CD14-positive monocyte (primary cell): ENCODE measurements around the gene PATZ1. TPM values are rescaled to one million over a fixed set of nuclear protein-coding genes. Genes with fewer than 3 reads are reported as not detected.

Experiments
- DNase-seq, 3 donors: peaks; one replicate each; pipeline ENCODE4 v3.0.0-alpha.2; 2011 to 2022
- H2AFZ ChIP-seq: 2 replicates; pipeline ENCODE4 v1.6.0; 2012; ENCODE audit warnings: mild to moderate bottlenecking, low read depth, low read length, inconsistent platforms; ENCODE audit not compliant: insufficient read depth, poor library complexity, severe bottlenecking
- H3K27ac ChIP-seq, 2 donors: 1 replicate in 1 of 2; 2 replicates in 1 of 2; pipeline ENCODE4 v1.5.1; 2012 to 2013; ENCODE audit warnings: low read length in 2 of 2, control low read depth in 1 of 2, inconsistent platforms in 1 of 2, low read depth in 1 of 2, mild to moderate bottlenecking in 1 of 2
- H3K27me3 ChIP-seq, 2 donors: one replicate each; pipeline versions ENCODE4 v1.6.0 to v1.6.1; 2011 to 2013; ENCODE audit warnings: low read length in 2 of 2; ENCODE audit not compliant: control insufficient read depth in 2 of 2, insufficient read depth in 2 of 2
- H3K36me3 ChIP-seq, 2 donors: replicated peaks in 1 of 2; 1 replicate in 1 of 2; 2 replicates in 1 of 2; pipeline versions ENCODE4 v1.5.1 to v1.6.1; 2012 to 2013; ENCODE audit warnings: low read length in 2 of 2, control low read depth in 1 of 2, inconsistent platforms in 1 of 2, mild to moderate bottlenecking in 1 of 2; ENCODE audit not compliant: insufficient read depth in 2 of 2, control insufficient read depth in 1 of 2
- H3K4me1 ChIP-seq, 2 donors: 1 replicate in 1 of 2; 2 replicates in 1 of 2; pipeline versions ENCODE4 v1.5.1 to v1.6.1; 2012 to 2013; ENCODE audit warnings: low read length in 2 of 2, control low read depth in 1 of 2, inconsistent platforms in 1 of 2, mild to moderate bottlenecking in 1 of 2, moderate library complexity in 1 of 2; ENCODE audit not compliant: insufficient read depth in 2 of 2, control insufficient read depth in 1 of 2
- H3K4me2 ChIP-seq: replicated peaks from 2 replicates; pipeline ENCODE3; 2012; ENCODE audit warnings: low read length, moderate library complexity, mild to moderate bottlenecking; ENCODE audit not compliant: poor library complexity, severe bottlenecking; ENCODE audit errors: extremely low read depth
- H3K4me3 ChIP-seq, 3 experiments: fragments of 200-600 bp in 1 of 3; sonication (generic) in 1 of 3; replicated peaks in 1 of 3; 1 replicate in 2 of 3; 2 replicates in 1 of 3; pipeline ENCODE4 v1.5.1; 2011 to 2013; ENCODE audit warnings: low read length in 3 of 3, mild to moderate bottlenecking in 3 of 3, control low read depth in 2 of 3, low read depth in 2 of 3, inconsistent platforms in 1 of 3, moderate library complexity in 1 of 3
- H3K79me2 ChIP-seq: 2 replicates; pipeline ENCODE4 v1.6.0; 2012; ENCODE audit warnings: mild to moderate bottlenecking, control low read depth, inconsistent platforms, low read length, moderate library complexity; ENCODE audit not compliant: insufficient read depth
- H3K9ac ChIP-seq: 2 replicates; pipeline ENCODE4 v1.6.0; 2017; ENCODE audit warnings: low read length, mild to moderate bottlenecking; ENCODE audit not compliant: insufficient read depth, poor library complexity, severe bottlenecking
- H3K9me3 ChIP-seq, 2 donors: replicated peaks in 1 of 2; 1 replicate in 1 of 2; 2 replicates in 1 of 2; pipeline versions ENCODE4 v1.5.1 to v1.6.1; 2012 to 2013; ENCODE audit warnings: low read length in 2 of 2, control low read depth in 1 of 2; ENCODE audit not compliant: control insufficient read depth in 1 of 2, insufficient read depth in 1 of 2
- H4K20me1 ChIP-seq: 2 replicates; pipeline ENCODE4 v1.6.0; 2012; ENCODE audit warnings: mild to moderate bottlenecking, low read length, control low read depth, moderate library complexity; ENCODE audit not compliant: insufficient read depth
- H3K27ac Mint-ChIP-seq, 7 donors: one replicate each; pipeline ENCODE4 v1.8.0; 2020; ENCODE audit warnings: mild to moderate bottlenecking in 7 of 7, mixed read lengths in 7 of 7, moderate library complexity in 6 of 7, inconsistent platforms in 2 of 7
- H3K27me3 Mint-ChIP-seq, 3 donors: one replicate each; pipeline ENCODE4 v1.8.0; 2021 to 2022; ENCODE audit warnings: low read depth in 3 of 3, mild to moderate bottlenecking in 3 of 3, mixed read lengths in 3 of 3, moderate library complexity in 3 of 3, inconsistent platforms in 1 of 3
- H3K36me3 Mint-ChIP-seq, 2 donors: one replicate each; pipeline ENCODE4 v1.8.0; 2020; ENCODE audit warnings: mixed read lengths in 2 of 2, inconsistent platforms in 1 of 2, mild to moderate bottlenecking in 1 of 2
- H3K4me1 Mint-ChIP-seq: one replicate; pipeline ENCODE4 v1.8.0; 2020; ENCODE audit warnings: mild to moderate bottlenecking, mixed read lengths
- H3K4me3 Mint-ChIP-seq, 2 donors: one replicate each; pipeline ENCODE4 v1.8.0; 2020; ENCODE audit warnings: mild to moderate bottlenecking in 2 of 2, mixed read lengths in 2 of 2, moderate library complexity in 1 of 2
- H3K9me3 Mint-ChIP-seq, 7 donors: one replicate each; pipeline ENCODE4 v1.8.0; 2020 to 2022; ENCODE audit warnings: mixed read lengths in 7 of 7, mild to moderate bottlenecking in 6 of 7, moderate library complexity in 6 of 7, inconsistent platforms in 2 of 7
- WGBS: methylation state at CpG from one replicate; pipeline ENCODE4 v1.1.5; 2013; ENCODE audit warnings: missing lambda C conversion rate; ENCODE audit not compliant: insufficient coverage; 5-methylcytosine and 5-hydroxymethylcytosine counted together
- intact Hi-C, 2 donors: fragments of 100-400 bp; cut with micrococcal nuclease; formaldehyde crosslinking; loops; one replicate each; pipeline versions ENCODE4 v1.15.0 to v1.15.1; 2023
- polyA plus RNA-seq, 3 donors: library from polyadenylated mRNA; depleted of rRNA in 1 of 3; unstranded in 2 of 3; stranded (reverse) in 1 of 3; fragments of 300-500 nt in 2 of 3; fragments of >200 nt in 1 of 3; fragmentation: Illumina TruSeq in 2 of 3; gene quantifications; 1 replicate in 2 of 3; 2 replicates in 1 of 3; pipeline ENCODE4 v1.2.3, GENCODE V29; 2012 to 2021
- TF ChIP-seq, protein P1 (sequence below): fragments of 200-600 bp; IDR thresholded peaks from one replicate; pipeline ENCODE4 v1.8.0; 2022; ENCODE audit warnings: antibody characterized with exemption, mild to moderate bottlenecking

The PATZ1 gene
- polyA plus RNA-seq, 3 donors: 1.8 to 10.7 (median 2.0) TPM

DNA sequence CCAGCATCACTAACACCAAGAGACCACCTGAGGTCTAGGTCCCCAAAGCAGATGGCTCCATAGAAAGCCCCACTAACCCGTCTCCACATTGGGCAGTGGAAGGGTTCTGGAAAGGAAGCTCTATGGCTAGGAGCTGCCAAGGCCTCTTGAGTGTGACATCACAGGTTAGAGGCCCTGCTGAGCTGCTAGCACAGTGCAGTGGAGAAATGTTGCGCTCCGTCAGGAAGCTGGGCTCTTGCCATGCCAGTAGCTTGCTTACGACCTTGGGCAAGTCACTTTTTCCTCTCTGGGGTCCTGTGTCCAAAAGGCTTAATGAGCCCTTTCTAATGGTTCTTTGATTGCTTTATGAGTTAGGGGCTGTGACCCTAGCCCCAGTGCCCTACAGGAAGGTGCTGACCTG, 64.4 kb downstream of the PATZ1 start:
- intact Hi-C loops: no loop called here
- H3K4me3 Mint-ChIP-seq: no peak overlapping the region
- Histone ChIP-seq H3K4me2 (no peak overlapping the region), H3K4me1 (peaks cover 6 to 13% of the 10 kb centered on the region in 2 donors), H3K27me3 (no peaks in the 10 kb centered on the region), H2AFZ (no peak overlapping the region), H3K36me3 (peaks cover 82 to 98% of the 10 kb centered on the region in 2 donors), H4K20me1 (peaks cover 41% of the 10 kb centered on the region), H3K9ac (no peak overlapping the region), H3K27ac (no peak overlapping the region), H3K4me3 (no peak overlapping the region), H3K79me2 (no peaks in the 10 kb centered on the region), H3K9me3 (no peaks in the 10 kb centered on the region)
- H3K9me3 Mint-ChIP-seq: peaks cover 0 to 1% (median 0%) of the 10 kb centered on the region in 7 donors
- H3K27ac Mint-ChIP-seq: no peak overlapping the region
- DNase-seq: no peak
- peaks cover 9% of the 10 kb centered on the region for H3K4me1 Mint-ChIP-seq
- WGBS: 80% methylated on average over 1 of the region's 4 CpGs
- TF ChIP-seq, protein P1, sequence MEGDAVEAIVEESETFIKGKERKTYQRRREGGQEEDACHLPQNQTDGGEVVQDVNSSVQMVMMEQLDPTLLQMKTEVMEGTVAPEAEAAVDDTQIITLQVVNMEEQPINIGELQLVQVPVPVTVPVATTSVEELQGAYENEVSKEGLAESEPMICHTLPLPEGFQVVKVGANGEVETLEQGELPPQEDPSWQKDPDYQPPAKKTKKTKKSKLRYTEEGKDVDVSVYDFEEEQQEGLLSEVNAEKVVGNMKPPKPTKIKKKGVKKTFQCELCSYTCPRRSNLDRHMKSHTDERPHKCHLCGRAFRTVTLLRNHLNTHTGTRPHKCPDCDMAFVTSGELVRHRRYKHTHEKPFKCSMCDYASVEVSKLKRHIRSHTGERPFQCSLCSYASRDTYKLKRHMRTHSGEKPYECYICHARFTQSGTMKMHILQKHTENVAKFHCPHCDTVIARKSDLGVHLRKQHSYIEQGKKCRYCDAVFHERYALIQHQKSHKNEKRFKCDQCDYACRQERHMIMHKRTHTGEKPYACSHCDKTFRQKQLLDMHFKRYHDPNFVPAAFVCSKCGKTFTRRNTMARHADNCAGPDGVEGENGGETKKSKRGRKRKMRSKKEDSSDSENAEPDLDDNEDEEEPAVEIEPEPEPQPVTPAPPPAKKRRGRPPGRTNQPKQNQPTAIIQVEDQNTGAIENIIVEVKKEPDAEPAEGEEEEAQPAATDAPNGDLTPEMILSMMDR: no peak
- H3K36me3 Mint-ChIP-seq: peaks cover 82 to 87% of the 10 kb centered on the region in 2 donors
- H3K27me3 Mint-ChIP-seq: no peaks in the 10 kb centered on the region

DNA sequence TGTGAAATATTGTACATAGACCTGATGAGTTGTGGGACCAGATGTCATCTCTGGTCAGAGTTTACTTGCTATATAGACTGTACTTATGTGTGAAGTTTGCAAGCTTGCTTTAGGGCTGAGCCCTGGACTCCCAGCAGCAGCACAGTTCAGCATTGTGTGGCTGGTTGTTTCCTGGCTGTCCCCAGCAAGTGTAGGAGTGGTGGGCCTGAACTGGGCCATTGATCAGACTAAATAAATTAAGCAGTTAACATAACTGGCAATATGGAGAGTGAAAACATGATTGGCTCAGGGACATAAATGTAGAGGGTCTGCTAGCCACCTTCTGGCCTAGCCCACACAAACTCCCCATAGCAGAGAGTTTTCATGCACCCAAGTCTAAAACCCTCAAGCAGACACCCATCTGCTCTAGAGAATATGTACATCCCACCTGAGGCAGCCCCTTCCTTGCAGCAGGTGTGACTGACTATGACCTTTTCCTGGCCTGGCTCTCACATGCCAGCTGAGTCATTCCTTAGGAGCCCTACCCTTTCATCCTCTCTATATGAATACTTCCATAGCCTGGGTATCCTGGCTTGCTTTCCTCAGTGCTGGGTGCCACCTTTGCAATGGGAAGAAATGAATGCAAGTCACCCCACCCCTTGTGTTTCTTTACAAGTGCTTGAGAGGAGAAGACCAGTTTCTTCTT, 66.2 kb downstream of the PATZ1 start:
- Mint-ChIP-seq H3K27ac (peak overlapping the region in 3 of 7 donors; percentile 29 to 76 (median 61)), H3K4me1 (no peaks in the 10 kb centered on the region), H3K4me3 (no peak overlapping the region), H3K9me3 (peaks cover 0 to 2% (median 0%) of the 10 kb centered on the region in 7 donors), H3K36me3 (peaks cover 80 to 88% of the 10 kb centered on the region in 2 donors), H3K27me3 (no peaks in the 10 kb centered on the region)
- Histone ChIP-seq H3K36me3 (peaks cover 78 to 95% of the 10 kb centered on the region in 2 donors), H3K9me3 (no peaks in the 10 kb centered on the region), H3K4me2 (no peak overlapping the region), H3K27ac (peak overlapping the region in 1 of 2 donors; percentile 36), H3K4me1 (peaks cover 0 to 3% of the 10 kb centered on the region in 2 donors), H3K27me3 (no peaks in the 10 kb centered on the region), H2AFZ (no peak overlapping the region), H4K20me1 (peaks cover 31% of the 10 kb centered on the region), H3K79me2 (no peaks in the 10 kb centered on the region), H3K9ac (no peak overlapping the region), H3K4me3 (no peak overlapping the region)
- intact Hi-C loops: loop anchor here in 1 of 2 donors (10.0 kb wide), 2 partner anchors 175 to 515 kb away; partner anchors contain the start of gene SELENOM
- no peak for DNase-seq
- TF ChIP-seq, protein P1: no peak
